NCI-H146 (cell line): ENCODE measurements around the gene LRIT3.
A peak's percentile ranks its signal among the peaks of the same experiment; 100 is the strongest.

Experiments used
- DNase-seq: peaks from one replicate; lab custom pipeline; 2025; lab: John Stamatoyannopoulos, UW

LRIT3 gene

GRCh38 chr4:109847896-109848442 is at the start of gene LRIT3:
Gene LRIT3, plus strand, starts transcription at chr4:109848107. Its CDS starts 95 bp downstream, at chr4:109848202.
- DNase-seq: no peak

GRCh38 chr4:109798866-109799265 is 49.0 kb upstream of the LRIT3 start:
- DNase-seq: no peak

- no peak for DNase-seq
Measured at GRCh38 chr4:109801099-109801789, 46.7 kb upstream of the LRIT3 start.

- DNase-seq: no peak
Measured at GRCh38 chr4:109801895-109802319, 46.0 kb upstream of the LRIT3 start, which contains the start of gene CFI. Gene CFI, minus strand, starts transcription at chr4:109801999. Its CDS starts 28 bp downstream, at chr4:109801971.

GRCh38 chr4:109803924-109804571 is 43.9 kb upstream of the LRIT3 start:
- peak; percentile 58 for DNase-seq

GRCh38 chr4:109809655-109810054 is 38.3 kb upstream of the LRIT3 start:
- DNase-seq: no peak

- no peak for DNase-seq
Measured at GRCh38 chr4:109810552-109811387, 37.1 kb upstream of the LRIT3 start.

GRCh38 chr4:109811707-109812106 is 36.2 kb upstream of the LRIT3 start:
- DNase-seq: no peak

GRCh38 chr4:109815151-109816081 is 32.5 kb upstream of the LRIT3 start, which contains the start of gene GAR1:
Gene GAR1, plus strand, starts transcription at chr4:109815762. Its CDS starts 403 bp downstream, at chr4:109816165.
- peak; percentile 81 for DNase-seq

- no peak for DNase-seq
Measured at GRCh38 chr4:109816082-109816442, 31.8 kb upstream of the LRIT3 start.

- no peak for DNase-seq
Measured at GRCh38 chr4:109816894-109817293, 31.0 kb upstream of the LRIT3 start.

- no peak for DNase-seq
Measured at GRCh38 chr4:109818268-109818667, 29.6 kb upstream of the LRIT3 start.

GRCh38 chr4:109820563-109820962 is 27.3 kb upstream of the LRIT3 start:
- no peak for DNase-seq

- DNase-seq: no peak
Measured at GRCh38 chr4:109821185-109821584, 26.7 kb upstream of the LRIT3 start.

GRCh38 chr4:109826719-109827118 is 21.2 kb upstream of the LRIT3 start:
- no peak for DNase-seq

GRCh38 chr4:109827672-109828071 is 20.2 kb upstream of the LRIT3 start, which contains the start of gene RRH:
Gene RRH, plus strand, starts transcription at chr4:109827972. Its CDS starts 56 bp downstream, at chr4:109828028.
- no peak for DNase-seq

- DNase-seq: no peak
Measured at GRCh38 chr4:109833756-109834155, 14.2 kb upstream of the LRIT3 start.

GRCh38 chr4:109836985-109837384 is 10.9 kb upstream of the LRIT3 start:
- no peak for DNase-seq

- no peak for DNase-seq
Measured at GRCh38 chr4:109846395-109847098, 1.4 kb upstream of the LRIT3 start.

- no peak for DNase-seq
Measured at GRCh38 chr4:109848501-109848900, 594 bp downstream of the LRIT3 start.
